ENCODE results near the gene SLC15A2.
"Not testable (repeated sequence)": the region's sequence is repeated elsewhere in the genome, so short reads cannot be mapped to it uniquely, and the experiment has no call there.

SLC15A2 gene

DNA sequence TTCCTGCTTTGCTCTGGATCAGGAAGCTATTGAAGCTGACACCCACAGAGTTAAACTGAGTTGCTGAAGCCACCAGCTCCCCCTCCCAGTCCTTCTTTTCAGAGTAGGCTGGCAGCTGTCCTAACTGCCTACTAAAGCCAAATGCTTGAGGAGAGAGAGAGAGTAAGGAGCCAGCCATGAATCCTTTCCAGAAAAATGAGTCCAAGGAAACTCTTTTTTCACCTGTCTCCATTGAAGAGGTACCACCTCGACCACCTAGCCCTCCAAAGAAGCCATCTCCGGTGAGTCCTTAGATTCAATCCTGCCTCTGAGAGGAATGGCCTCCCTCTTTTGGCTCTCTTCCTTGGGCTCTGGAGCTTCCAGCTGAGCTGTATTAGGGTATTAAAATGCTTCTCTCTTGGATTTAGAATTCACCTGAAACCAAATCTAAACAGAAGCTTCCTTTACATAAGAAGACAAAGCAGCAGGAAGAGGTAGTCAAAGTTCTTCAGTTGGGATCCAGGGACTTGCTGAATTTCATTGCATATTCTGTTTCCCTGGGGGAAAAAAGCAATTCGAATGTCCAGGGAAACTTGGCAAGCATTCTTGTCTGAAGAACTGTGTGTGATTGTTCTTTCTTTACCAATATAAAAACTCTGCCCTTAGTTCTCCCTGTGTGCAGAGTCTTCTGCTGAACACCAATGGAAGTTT, at the start of gene SLC15A2:
Gene SLC15A2, plus strand, starts transcription at position 101 of the 690 bp plus-strand sequence. Its CDS starts 76 bp downstream, at position 177.
- in situ Hi-C loops (cut with MboI; ENCODE audit: low sequenced_read_pairs), result no loop called here

DNA sequence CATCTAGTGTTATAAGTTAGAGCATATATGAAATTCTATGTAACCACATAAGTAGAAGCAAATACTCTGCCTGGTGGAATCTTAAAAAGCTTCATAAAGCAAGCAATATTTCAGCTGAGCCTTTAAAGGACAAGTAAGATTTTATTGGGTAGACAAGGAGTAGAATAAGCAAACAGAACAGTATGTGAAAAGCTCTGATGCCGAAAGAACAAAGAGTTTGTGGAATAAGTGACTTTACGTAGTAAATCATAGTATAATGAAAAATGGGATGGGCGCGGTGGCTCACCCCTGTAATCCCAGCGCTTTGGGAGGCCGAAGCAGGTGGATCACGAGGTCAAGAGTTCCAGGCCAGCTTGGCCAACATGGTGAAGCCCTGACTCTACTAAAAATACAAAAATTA, 49.3 kb upstream of the SLC15A2 start:
- in situ Hi-C loops (cut with MboI; ENCODE audit: low sequenced_read_pairs), result no loop called here

GRCh38 chr3:121852256-121852655, 41.9 kb upstream of the SLC15A2 start:
- in situ Hi-C loops (cut with MboI; ENCODE audit: low sequenced_read_pairs), result no loop called here

GRCh38 chr3:121855555-121855954, 38.6 kb upstream of the SLC15A2 start:
- in situ Hi-C loops (cut with MboI; ENCODE audit: low sequenced_read_pairs), result no loop called here

DNA sequence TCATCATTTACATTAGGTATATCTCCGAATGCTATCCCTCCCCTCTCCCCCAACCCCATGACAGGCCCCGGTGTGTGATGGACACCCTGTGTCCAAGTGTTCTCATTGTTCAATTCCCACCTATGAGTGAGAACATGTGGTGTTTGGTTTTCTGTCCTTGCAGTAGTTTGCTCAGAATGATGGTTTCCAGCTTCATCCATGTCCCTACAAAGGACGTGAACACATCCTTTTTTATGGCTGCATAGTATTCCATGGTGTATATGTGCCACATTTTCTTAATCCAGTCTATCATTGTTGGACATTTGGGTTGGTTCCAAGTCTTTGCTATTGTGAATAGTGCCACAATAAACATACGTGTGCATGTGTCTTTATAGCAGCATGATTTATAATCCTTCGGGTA, 36.4 kb upstream of the SLC15A2 start:
- in situ Hi-C loops (cut with MboI; ENCODE audit: low sequenced_read_pairs), result not testable (repeated sequence)

- in situ Hi-C loops (cut with MboI; ENCODE audit: low sequenced_read_pairs), result not testable (repeated sequence)
Observed at GRCh38 chr3:121863247-121863646, 31.0 kb upstream of the SLC15A2 start.

- in situ Hi-C loops (cut with MboI; ENCODE audit: low sequenced_read_pairs), result no loop called here
Observed at GRCh38 chr3:121863801-121864200, 30.4 kb upstream of the SLC15A2 start.

DNA sequence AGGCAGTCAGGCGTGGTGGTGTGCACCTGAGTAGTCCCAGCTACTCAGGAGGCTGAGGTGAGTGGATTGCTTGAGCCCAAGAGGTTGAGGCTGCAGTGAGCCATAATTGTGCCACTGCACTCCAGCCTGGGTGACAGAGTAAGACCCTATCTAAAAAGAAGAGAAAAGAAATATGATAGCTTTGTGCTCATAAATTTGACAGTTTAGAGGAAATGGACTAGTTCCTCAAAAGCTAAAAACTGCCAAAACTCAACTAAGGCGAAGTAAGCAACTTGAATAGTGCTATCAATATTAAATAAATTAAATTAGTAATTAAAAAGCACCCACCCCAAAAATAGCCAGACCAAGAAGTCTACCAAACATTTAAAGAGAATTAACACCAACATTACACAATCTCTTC, 24.5 kb upstream of the SLC15A2 start:
- in situ Hi-C loops (cut with MboI; ENCODE audit: low sequenced_read_pairs), result no loop called here

DNA sequence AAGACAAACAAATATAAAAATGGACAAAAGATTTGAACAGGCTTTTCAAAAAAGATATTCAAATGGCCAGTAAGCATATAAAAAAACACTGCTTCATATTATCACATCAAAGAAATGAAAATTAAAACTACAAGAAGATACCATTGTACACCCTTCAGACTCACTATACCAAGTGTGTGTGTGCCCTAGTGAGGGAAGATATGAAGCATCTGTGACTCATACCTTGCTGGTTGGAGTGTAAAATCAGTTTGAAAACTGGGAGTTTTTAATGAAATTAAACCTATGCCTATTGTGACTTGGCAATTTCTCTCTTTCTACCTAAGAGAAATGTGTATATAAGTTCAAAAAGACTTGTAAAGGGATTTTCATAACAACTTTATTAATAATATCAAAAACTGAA, 23.5 kb upstream of the SLC15A2 start:
- in situ Hi-C loops (cut with MboI; ENCODE audit: low sequenced_read_pairs), result no loop called here

- in situ Hi-C loops (cut with MboI; ENCODE audit: low sequenced_read_pairs), result no loop called here
Observed at GRCh38 chr3:121871430-121871829, 22.8 kb upstream of the SLC15A2 start.

DNA sequence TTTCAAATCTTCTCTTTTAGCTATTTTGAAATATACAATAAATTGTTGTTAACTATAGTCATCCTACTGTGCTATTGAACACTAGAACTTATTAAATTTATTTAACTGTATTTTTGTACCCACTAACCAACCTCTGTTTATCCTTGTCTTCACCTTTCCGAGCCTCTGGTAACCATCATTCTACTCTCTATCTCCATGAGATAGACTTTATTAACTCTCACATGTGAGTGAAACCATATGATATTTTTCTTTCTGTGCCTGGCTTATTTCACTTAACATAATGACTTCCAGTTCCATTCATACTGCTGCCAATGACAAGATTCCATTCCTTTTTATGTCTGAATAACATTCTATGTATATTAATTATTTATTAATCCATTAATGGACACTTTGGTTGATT, 15.8 kb upstream of the SLC15A2 start:
- in situ Hi-C loops (cut with MboI; ENCODE audit: low sequenced_read_pairs), result no loop called here

DNA sequence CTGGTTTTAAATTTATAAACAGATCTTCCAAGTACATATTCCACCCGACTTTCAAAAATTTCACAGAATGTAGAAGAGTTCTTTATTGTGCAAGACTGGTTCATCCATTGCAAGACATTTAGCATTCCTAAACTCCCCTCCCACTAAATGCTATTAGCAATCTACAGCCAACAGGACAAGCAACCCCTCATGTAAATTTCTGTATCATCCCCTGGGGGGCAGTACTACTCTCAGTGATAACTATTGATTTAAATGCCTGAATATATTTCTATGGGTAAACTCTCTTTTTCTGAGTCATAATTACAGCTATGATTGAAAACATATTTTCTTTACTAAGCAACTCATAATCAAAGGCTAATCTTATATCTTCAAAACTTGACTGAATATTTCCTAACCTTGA, 10.7 kb upstream of the SLC15A2 start:
- in situ Hi-C loops (cut with MboI; ENCODE audit: low sequenced_read_pairs), result no loop called here

DNA sequence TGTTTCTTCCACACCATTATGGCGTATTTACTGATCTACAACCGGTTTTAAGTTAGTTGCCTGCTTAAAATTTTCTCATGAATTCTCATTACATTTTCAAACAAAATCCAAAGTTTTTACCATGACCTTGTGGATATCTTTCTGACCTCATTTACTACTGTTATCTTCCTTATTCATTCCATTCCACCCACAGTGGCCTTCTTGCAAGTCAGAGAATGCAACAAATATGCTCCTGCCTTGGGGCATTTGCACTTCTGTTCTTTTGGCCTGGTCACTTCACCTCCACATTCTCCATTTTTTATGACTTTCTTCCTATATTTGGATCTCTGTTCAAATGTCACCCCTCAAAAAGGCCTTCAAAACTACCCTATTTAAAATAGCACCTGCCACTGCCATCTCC, 8.8 kb upstream of the SLC15A2 start:
- in situ Hi-C loops (cut with MboI; ENCODE audit: low sequenced_read_pairs), result no loop called here

- in situ Hi-C loops (cut with MboI; ENCODE audit: low sequenced_read_pairs), result no loop called here
Observed at GRCh38 chr3:121895121-121895520, 920 bp downstream of the SLC15A2 start.

DNA sequence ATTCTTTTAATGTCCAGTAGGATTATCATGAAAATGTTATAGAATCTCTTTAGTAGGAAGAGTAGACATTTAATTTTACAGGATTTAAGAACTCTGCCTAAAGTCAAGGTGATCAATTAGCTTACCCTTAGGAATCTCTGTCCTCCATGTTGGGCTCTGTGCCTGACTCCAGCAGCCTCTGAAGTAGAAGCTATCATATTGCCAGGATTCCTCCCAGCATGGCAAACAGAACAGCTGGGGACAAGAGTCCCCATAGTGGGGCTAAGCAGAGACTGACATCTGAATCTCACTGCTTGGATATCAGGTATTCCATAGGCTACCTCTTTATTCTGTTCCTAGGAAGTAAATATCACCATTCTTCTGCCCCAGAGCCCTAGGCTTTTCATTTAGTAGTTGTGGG, 1.5 kb downstream of the SLC15A2 start:
- in situ Hi-C loops (cut with MboI; ENCODE audit: low sequenced_read_pairs), result no loop called here

- in situ Hi-C loops (cut with MboI; ENCODE audit: low sequenced_read_pairs), result no loop called here
Observed at GRCh38 chr3:121896823-121897222, 2.6 kb downstream of the SLC15A2 start.

DNA sequence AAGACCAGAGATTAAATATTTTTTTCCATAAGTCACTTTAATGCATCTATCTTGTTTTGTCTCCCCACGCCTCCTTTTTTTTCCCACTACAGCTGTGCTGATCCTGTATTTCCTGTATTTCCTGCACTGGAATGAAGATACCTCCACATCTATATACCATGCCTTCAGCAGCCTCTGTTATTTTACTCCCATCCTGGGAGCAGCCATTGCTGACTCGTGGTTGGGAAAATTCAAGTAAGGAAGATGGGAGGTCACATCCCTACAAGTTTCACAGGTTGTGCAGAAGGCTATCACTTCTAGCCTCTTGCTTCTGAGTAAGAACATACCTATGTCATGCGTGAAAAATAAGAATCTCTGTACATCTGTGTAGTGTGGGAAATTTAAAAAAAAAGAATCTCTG, 3.1 kb downstream of the SLC15A2 start:
- in situ Hi-C loops (cut with MboI; ENCODE audit: low sequenced_read_pairs), result no loop called here

DNA sequence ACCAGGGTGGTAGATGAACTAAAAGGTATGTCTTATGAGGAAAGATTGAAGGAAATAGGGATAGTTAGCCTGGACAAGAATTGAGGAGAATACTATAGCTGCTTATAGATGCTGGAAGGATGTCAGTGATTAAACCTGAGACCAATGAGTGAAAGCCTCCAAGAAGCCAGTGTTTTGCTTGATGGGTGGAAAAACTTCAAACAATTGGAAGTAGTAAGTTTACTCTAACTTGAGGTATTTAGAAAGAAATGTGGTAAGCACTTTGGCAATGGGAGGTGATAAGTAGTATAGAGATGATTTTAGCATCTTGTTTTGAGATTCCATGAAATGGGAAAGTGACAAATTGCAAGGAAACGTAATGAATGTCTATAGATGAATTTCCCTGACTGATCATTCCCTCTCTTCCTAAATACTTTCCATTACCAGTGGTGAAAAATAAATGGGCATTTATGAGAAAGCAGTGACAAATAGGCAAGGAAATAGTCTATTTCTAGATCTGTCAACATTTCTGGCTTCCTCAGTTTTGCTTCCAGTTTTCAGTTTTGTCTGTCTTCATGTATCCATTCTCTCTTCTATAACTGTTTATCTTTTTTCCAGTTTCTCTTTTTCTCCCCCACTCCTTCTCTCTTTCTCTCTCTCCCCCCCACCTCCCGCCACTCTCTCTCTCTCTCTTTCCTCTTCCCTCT, 19.2 kb downstream of the SLC15A2 start:
- in situ Hi-C loops (cut with MboI; ENCODE audit: low sequenced_read_pairs), result no loop called here

GRCh38 chr3:121914081-121914998, 20.1 kb downstream of the SLC15A2 start:
- in situ Hi-C loops (cut with MboI; ENCODE audit: low sequenced_read_pairs), result no loop called here

DNA sequence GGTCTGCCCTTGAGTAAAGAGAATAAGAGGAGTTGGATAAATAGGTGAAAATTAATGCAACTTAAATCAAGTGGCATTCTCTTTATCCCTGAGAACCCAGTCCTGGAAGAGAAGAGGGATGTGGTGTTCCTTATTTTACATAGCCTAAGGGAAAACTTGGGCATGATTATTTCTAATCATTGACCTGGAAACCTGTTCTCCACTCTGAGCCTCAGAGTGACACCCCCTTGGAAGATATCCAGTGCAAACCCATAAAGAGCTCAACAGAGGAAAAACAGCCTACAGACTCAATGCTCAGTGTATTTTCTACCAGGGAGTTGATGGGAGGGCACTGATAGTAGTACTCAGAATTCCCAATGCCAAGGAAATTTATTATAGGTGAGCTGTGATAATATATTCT, 22.0 kb downstream of the SLC15A2 start:
- in situ Hi-C loops (cut with MboI; ENCODE audit: low sequenced_read_pairs), result no loop called here

GRCh38 chr3:121918779-121919483, 24.7 kb downstream of the SLC15A2 start:
- in situ Hi-C loops (cut with MboI; ENCODE audit: low sequenced_read_pairs), result no loop called here

Data from hTERT RPE-1 (cell line).